ENCODE data around the gene NEU3.
"Not testable (repeated sequence)": the region's sequence is repeated elsewhere in the genome, so short reads cannot be mapped to it uniquely, and the experiment has no call there.

Gene NEU3

DNA sequence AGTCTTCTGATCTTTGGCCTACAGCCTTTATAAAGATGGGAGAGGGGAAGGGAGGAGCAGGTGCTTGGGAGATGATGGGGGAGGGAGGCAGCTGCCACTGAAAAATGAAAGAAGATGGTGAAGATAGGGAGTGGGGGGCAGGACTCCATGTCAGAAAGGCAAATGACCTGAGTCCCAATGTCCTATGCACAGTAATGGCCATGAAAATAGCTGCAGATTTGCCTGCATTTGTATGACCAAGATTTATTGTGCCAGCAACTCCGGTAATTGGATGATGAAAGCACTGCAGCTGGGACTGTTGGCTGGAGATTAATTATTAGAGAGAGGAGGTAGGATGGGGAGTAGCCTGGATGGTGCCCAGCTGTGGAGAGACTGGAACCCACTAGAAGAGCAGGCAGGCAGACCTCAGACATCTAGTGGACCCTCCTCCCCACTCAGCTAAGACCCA is 36.1 kb downstream of the NEU3 start:
- in situ Hi-C loops (cut with MboI; ENCODE audit: low sequenced_read_pairs): loop anchor here (25.0 kb wide), 1 partner anchor 213 kb away; the partner anchor contains the start of gene TPBGL

DNA sequence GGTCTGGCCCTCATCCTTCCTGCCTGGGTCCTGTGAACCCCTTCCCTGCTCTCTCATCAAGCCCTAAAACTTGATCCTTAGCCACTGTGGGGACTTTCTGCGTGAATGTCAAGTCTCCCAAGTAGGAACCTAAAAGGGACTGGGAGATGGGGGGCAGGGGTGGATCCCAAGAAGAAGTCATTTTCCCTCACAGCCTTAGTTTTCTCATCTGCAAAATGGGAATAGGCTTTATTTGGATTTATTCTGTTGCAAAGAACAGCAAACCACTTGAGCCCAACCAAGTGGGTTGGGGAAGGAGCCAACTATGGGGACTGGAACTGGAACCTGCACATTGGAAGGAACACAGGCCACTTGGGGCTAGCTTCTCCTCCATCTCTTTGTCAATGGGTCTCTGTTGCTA is 36.8 kb downstream of the NEU3 start:
- in situ Hi-C loops (cut with MboI; ENCODE audit: low sequenced_read_pairs): no loop called here

DNA sequence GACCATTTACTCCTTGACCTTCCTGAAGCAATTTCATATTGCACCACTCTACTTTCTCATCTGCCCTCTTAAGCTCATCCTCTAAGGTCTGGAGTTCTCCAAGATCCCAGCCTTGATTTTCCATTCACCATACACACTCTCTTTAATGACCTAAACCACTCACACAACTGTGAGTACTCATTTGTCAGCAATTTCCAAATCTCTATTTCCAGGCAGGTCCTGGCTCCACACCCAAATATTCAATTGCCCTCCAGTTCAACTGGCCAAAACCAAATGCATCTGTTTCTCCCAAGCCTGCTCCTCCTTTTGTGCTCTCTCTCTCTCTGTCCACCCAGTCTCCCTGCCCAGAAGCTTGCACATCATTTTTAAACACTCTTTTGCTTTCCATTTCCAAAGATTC is 39.6 kb downstream of the NEU3 start:
- in situ Hi-C loops (cut with MboI; ENCODE audit: low sequenced_read_pairs): no loop called here

DNA sequence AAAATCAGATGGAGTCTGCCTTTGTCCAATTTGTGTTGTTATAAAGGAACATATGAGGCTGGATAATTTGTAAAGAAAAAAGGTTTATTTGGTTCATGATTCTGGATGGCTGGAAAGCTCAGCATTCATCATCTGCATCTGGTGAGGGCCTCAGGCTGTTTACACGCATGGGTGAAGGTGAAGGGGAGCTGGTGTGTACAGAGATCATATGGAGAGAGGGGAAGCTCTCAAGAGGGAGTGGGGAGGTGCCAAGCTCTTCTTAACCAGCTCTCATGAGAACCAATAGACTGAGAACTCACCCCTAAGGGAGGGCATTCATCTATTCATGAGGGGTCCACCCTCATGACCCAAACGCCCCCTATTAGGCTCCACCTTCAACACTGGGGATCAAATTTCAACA is 40.0 kb downstream of the NEU3 start:
- in situ Hi-C loops (cut with MboI; ENCODE audit: low sequenced_read_pairs): no loop called here

DNA sequence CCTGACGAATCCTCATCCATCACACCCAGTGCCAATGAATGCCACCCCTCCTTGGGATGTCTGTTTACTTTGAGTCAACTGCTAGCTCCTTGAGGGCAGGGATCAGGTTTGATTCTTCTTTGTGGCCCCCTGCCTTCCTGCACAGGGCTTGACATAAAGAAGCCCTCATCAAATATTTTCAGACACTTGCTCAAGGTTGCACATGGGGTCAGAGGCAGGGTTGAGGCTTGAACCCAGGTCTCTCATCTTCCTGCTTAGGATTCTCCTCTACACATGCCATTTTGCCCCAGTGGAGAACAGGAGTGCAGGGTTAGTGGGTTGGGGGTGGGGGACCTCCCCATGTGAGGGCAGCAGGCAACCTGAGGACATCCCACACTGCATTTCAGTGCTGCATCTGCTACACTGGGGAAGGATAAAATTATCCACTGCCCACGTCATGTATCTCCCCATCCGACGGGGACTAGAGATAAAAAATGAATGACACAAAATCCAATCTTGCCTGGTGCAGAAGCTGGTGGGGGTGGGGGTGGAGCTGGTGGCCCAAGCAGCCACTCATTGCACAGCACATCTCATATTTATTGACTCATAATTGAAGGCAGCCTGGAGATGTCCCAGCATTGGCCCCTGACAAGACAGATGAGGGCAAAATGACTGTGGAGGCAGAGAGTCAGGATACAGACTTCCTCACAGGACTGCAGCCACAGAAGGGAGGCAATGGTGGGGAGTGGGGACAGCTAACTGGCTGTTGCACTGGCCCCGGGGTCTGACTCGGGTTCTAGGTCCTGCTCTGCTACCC is 41.3 kb downstream of the NEU3 start:
- in situ Hi-C loops (cut with MboI; ENCODE audit: low sequenced_read_pairs): no loop called here

DNA sequence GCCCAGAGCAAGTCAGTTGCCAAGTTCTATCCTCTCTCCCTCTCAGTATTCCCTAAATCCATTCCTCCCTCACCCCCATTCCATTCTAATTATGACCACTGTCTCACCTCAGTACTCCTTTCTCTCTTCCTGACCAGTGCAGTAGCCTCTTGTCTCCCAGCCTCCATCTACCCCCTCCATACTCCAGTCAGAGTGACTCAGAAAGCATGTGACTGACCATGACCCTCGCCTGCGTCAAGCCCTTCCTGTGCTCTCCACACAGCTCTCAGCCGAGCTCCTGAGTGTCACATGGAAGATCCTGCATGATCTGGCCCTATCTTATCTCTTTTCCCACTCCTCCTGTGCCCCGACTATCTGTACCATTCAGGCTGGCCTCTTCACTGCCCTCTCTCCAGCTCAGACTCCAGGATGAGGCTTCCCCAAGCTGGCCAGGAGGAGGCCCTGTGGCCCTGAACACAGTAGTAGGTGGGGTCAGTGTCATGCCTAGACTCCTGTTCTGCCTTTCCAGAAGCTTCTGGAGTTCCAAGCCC is 42.6 kb downstream of the NEU3 start:
- in situ Hi-C loops (cut with MboI; ENCODE audit: low sequenced_read_pairs): no loop called here

DNA sequence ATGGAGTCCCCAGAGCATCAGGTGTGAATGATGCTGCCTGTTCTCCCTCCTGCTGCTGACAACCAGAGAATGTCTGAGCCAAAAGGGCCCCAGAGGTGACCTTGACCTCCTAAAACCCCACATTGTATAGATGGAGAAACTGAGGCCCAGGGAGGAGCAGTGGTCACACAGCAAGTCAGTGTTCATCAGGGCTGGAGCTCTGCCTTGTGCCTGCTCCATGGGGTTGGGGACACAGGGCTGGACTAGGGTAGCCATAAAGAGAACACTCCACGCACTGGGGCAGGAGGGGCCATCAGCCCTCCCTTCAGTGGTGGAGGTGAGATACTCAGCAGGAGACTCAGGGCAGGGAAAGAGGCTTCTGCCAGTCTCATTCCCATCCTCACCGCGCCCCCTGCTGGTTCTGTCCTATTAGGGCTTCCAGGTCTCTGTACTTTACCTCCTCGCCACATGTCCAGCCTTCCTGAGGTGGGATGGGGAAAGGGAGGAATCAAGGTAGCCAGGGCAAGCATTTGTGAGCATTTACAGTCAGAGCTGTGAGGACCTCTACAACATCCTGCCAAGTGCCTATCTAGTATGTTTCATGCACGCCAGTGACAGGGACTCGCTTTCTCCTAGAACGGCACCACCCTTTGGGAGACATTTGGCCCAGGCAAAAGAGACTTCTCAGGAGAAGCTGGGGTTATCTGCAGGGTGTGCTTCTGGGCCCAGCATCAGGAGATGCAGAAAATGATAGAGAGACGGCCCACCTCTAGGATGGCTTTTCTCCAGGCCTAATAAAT is 43.2 kb downstream of the NEU3 start:
- in situ Hi-C loops (cut with MboI; ENCODE audit: low sequenced_read_pairs): no loop called here

DNA sequence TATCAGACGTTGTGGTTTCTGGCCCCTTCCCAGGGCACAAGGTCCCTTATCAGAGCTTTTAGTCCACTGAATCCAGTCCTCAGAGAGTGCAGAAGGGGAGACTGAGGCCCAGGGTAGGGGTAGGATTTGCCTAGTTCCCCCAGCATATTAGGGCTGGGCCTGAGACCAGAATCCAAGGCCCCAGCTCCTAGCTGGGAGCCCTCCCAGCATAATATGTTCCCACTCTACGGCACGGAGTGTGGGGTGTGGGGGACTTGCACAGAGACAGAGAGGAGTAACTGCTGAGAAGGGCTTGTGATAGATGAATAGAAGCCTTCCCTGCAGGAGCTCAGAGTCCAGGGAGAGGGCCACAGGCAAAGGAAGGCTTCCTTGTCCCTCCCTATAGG is 43.8 kb downstream of the NEU3 start:
- in situ Hi-C loops (cut with MboI; ENCODE audit: low sequenced_read_pairs): no loop called here

DNA sequence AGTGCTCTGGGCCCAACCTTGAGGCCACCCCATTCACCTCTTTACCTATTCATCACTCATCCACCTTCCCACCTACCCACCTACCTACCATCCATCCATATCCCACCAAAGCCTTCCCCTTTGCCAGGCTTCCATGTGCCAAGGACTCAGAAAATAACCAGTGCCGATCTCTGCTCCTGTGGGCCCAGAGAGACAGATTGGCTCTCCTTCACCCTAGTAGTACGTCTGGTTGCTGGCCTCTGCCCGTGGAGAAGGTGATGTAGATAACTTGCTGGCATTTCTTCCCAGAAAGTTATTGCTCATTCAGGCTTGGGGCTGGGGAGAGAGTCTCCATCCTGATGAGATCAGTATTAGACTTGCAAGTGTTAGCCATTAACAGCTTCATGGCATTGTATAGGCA is 45.2 kb downstream of the NEU3 start:
- in situ Hi-C loops (cut with MboI; ENCODE audit: low sequenced_read_pairs): no loop called here

DNA sequence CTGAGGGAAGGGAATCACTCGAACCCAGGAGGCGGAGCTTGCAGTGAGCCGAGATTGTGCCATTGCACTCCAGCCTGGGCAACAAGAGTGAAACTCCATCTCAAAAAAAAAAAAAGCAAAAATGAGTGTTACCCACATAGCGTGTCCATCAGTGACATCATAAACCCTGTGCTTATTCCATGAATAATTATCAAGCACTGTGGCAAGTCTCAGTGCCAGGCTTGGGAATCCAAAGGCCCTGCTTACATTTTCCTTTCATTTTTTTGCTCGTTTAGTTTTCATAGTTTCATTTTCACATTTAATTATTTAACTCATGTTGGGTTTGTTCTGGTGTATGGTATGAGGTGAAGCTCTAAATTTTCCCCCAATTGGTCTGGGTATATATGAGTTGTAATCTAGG is 46.5 kb downstream of the NEU3 start:
- in situ Hi-C loops (cut with MboI; ENCODE audit: low sequenced_read_pairs): no loop called here

DNA sequence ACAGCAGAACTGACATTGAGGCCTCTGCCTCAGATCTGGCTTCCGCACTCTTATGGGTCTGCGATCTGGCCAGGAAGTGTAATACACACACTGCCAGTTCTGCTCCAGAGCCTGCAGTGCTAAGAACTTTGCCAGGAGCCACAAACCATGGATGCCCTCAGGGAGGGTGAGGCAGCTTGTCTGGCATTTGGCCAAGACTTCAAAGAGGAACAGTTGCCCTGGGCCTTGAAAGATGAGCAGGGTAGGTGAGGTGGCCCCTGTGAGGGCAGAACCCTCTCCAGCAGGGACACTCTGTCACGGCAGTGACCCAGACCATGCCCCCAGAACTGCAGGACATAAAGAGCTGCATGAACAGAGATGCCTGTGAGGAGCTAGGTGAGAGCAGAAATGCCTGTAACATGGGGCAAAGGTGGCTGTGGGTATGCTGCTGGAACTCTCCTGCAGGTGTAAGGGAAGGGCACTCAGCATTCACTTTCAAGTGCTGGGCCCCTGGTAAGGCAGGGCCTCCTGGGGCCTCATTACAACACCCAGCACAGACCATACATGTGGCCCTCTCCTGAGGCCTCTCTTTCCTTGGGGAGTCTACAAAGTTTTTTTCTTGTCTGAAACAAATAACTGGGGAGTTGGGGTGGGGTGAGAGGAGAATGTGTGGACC is 47.3 kb downstream of the NEU3 start:
- in situ Hi-C loops (cut with MboI; ENCODE audit: low sequenced_read_pairs): no loop called here

DNA sequence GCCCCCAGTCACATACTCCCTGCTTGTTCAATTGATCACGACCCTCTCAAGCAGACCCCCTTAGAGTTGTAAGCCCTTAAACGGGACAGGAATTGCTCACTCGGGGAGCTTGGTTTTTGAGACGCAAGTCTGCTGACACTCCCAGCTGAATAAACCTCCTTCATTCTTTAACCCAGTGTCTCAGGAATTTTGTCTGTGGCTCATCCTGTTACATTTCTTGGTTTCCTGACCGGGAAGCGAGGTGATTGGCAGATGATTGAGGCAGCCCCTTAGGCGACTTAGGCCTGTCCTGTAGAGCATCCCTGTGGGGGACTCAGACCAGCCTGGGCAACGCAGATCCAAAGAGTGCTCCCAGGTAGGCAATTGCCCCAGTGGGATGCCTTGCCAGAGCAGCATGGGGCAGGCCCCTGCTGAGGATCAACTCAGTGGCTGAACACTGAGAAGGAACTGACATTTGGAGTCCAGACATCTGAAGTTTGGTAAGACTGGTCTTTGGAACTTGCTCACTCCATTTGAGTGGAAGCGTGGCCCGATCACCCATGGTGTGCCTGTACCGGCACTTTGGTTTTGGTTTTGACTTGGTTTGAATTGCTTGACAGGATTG is 51.5 kb downstream of the NEU3 start:
- in situ Hi-C loops (cut with MboI; ENCODE audit: low sequenced_read_pairs): no loop called here

DNA sequence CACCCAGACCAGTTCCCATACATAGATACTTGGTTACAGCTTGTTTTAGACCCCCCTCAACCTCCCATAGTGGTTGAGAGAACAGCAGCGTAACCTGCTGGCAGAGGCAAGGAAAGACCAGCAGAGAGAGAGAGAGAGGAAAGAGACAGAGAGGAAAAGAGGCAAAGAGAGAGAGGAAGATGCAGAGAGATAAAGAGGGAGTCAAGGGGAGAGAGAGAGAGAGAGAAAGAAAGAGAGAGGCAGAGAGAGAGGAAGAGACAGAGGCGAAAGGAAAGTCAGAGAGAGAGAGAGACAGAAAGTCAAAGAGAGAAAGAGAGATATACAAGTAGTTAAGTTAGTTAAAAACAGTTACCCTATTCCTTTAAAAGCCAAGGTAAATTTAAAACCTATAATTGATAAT is 52.5 kb downstream of the NEU3 start:
- in situ Hi-C loops (cut with MboI; ENCODE audit: low sequenced_read_pairs): no loop called here

DNA sequence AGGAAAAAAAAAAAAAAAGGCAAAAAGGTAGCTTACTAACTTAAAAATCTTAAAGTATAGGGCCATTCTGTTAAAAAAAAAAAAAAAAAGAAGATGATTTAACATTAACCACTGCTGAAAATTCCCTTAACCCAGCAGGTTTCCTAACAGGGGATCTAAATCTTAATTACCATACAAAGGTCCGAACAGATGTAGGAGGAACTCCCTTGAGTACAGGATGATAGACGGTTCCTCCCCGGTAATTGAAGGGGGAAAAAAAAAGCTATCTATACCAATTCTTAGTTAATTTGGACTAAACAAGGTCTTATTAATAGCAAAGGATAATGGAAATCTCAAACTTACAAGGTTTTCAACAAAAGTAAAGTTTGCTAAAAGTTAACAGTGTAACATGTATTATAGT is 53.1 kb downstream of the NEU3 start:
- in situ Hi-C loops (cut with MboI; ENCODE audit: low sequenced_read_pairs): not testable (repeated sequence)

DNA sequence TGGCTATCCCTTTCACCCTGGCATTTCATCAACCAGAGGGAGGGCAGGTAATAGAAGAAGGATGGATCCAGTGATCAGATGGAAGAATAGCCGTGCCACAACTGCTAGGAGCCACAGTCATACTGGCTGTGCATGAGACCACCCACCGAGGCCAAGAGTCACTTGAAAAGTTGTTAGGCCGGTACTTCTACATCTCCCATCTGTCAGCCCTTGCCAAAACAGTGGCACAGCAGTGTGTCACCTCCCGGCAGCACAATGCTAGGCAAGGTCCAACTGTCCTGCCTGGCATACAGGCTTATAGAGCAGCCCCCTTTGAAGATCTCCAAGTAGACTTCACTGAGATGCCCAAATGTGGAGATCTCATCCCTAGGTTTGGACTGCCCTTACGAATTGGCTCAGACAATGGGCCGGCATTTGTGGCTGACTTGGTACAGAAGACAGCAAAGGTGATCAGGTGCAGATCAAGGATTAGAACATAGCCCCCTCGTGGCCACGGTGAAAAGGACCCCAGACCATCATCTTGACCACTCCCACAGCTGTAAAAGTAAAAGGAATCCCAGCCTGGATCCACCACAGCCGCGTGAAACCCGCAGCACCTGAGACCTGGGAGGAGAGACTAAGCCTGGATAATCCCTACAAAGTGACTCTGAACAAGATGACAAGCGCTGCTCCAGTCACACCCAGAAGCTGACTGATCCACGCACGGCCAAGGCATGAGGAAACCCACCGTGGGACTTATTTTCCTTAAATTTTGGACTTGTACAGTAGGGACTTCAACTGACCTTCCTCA is 55.8 kb downstream of the NEU3 start:
- in situ Hi-C loops (cut with MboI; ENCODE audit: low sequenced_read_pairs): not testable (repeated sequence)

DNA sequence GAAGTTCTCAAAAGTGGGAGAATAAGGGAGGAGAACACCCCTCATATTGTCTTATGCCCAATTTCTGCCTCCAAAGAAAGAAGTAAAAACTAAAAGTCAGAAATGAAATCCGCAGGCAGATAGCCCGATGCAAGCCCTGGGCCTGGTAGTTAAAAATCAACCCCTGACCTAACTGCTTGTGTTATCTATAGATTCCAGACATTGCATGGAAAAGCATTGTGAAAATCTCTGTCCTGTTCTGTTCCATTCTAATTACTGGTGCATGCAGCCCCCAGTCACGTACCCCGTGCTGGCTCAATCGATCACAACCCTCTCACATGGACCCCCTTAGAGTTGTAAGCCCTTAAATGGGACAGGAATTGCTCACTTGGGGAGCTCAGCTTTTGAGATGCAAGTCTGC is 57.9 kb downstream of the NEU3 start:
- in situ Hi-C loops (cut with MboI; ENCODE audit: low sequenced_read_pairs): not testable (repeated sequence)

DNA sequence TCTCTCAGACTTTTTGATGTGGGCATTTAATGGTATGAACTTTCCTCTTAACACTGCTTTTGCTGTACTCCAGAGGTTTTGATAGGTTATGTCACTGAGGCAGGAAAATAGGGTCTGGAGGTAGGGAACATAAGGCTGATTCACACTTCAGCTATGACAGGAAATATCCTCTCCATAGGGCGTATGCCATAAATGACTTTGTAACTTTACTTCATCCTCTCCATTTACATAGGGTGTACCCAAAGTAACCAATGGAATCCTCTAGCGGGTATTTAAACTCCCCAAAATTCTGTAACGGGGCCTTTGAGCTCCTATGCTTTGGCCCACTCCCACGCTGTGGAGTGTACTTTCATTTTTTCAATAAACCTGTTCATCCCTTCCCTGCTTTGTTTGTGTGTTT is 58.5 kb downstream of the NEU3 start:
- in situ Hi-C loops (cut with MboI; ENCODE audit: low sequenced_read_pairs): no loop called here

DNA sequence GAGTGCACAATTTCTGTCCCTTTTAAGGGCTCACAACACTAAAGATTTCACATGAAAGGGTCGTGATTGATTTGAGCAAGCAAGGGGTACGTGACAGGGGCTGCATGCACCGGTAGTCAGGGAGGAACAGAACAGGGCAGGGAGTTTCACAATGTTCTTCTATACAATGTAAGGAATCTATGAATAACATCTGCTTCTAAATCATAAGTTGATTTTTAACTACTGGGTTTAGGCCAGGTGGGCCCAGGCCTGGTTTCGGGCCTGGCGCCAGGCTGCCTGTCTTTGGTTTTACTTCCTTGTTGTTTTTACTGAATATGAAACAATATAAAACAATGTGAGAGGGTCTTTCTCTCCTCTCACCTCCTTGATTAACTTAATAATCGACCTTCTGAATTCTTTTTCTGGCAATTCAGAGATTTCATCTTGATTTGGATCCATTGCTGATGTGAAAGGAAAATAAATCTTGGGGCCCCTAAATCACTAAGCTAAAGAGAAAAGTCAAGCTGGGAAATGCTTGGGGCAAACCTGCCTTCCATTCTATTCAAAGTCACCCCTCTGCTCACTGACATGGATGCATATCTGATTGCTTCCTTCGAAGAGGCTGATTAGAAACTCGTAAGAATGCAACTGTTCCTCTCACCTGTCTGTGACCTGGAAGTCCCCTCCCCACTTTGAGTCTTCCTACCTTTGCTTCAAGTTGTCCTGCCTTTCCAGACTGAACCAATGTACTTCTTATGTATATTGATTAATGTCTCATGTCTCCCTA is 61.0 kb downstream of the NEU3 start:
- in situ Hi-C loops (cut with MboI; ENCODE audit: low sequenced_read_pairs): not testable (repeated sequence)

DNA sequence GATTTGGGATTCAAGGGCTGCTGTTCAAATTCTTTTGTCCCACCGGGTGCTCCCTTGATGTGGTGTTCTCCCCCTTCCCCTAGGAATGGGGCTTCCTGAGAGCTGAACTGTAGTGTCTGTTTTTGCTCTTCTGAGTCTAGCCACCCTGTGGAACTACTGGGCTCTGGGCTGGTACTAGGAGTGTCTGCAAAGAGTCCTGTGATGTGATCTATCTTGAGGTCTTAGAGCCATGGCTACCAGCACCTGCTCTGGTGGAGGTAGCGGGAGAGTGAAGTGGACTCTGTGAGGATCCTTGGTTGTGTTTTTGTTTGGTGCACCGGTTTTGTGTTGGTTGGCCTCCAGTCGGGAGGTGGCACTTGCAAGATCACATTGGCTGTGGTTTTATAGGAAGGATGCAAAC is 61.8 kb downstream of the NEU3 start:
- in situ Hi-C loops (cut with MboI; ENCODE audit: low sequenced_read_pairs): no loop called here

DNA sequence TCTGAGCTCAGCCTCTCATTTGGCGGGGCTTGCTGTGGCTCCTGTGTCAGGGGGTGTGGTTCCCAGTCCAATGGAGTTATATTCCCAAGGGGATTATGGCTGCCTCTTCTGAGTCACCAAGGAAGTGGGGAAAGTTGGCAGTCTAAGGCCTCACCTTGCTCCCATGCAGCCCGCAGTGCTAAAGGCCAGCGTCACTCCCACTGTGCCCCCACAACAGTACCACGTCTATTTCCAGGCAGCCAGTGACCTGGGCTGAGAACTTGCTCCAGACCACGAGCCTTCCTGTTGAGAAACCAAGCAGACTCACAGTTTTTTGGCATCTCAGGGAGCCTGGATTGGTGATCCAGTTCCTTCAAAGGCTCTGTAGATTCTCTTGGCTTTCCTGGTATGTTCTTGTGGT is 62.3 kb downstream of the NEU3 start:
- in situ Hi-C loops (cut with MboI; ENCODE audit: low sequenced_read_pairs): no loop called here
